Activated CD4-positive, CD25-positive, alpha-beta regulatory T cell treated with anti-CD3 and anti-CD28 coated beads, Interleukin-2, amount 50 U/mL, for 72 hours (primary cell): ENCODE measurements around the gene PPP6R2.

Experiments
- DNase-seq: peaks from one replicate; pipeline ENCODE4 v3.0.0; 2021

Gene PPP6R2

DNA sequence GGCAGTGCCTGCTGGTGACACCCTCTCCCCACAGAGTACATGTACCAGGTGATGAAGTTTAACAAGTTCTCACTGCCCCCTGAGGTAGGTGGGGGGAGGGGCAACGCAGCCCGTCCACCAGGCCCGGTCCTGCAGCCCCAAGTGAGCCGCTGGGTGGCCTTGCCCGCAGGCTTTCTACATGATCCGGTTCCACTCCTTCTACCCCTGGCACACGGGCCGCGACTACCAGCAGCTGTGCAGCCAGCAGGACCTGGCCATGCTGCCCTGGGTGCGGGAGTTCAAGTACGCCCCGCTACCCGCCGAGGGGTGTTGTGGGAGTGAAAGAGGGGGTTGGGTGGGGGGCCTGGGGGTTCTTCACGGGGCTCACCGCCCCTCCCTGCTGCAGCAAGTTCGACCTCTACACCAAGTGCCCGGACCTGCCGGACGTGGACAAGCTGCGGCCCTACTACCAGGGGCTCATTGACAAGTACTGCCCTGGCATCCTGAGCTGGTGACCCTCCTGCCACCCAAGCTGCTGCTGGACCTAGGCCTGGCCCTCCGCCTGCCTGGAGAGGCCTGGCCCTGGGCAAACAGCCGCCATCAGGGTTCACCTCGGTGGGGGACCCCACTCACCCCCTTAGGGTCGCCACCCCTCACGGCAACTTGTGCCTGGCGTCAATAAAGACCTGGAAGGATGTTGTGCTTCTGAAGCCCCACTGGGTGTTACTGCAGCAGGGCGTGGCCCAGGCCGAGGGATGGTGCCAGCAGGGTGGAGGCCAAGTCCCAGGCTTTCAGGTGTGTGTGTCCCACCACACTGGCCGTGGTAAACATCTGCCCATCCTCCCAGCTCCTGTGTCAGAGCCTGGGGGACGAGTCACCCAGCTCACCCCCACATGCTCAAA is 146.5 kb downstream of the PPP6R2 start:
- no peak for DNase-seq

DNA sequence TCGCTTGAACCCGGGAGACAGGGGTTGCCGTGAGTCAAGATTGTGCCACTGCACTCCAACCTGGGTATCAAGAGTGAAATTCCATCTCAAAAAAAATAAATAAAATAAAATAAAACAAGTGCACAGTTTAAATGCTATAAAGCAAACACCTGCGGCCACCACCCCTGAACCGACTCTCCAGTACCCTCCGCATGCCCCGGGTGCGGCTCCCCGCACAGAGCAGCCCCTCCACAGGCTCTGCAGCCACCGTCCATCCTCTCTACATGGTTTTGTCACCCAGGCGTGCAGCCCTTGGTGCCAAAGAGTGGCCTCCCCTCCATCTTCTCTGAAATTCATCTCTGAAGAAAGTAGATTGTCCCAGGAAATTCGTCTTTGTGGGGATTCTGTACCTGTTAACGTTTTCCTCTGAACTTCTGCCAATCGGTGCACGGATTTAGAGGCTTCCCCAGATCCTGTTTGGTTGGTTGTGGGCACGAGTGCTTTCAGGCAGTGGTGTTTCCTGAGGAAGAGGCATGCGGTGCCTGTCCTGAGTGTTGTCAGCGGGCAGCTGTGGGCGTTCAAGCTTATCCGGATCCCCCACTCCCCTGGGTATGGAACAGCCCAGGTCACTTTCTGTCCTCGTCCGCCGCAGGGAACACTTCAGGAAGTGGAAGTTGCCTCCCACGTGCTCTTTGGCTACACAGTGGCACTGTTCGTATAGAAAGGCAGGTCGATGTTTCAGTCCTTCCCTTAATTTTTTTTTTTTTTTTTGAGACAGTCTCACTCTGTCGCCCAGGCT is 147.6 kb downstream of the PPP6R2 start:
- DNase-seq = no peak
